Measurements from ENCODE around the gene ATP1A2.

DNA sequence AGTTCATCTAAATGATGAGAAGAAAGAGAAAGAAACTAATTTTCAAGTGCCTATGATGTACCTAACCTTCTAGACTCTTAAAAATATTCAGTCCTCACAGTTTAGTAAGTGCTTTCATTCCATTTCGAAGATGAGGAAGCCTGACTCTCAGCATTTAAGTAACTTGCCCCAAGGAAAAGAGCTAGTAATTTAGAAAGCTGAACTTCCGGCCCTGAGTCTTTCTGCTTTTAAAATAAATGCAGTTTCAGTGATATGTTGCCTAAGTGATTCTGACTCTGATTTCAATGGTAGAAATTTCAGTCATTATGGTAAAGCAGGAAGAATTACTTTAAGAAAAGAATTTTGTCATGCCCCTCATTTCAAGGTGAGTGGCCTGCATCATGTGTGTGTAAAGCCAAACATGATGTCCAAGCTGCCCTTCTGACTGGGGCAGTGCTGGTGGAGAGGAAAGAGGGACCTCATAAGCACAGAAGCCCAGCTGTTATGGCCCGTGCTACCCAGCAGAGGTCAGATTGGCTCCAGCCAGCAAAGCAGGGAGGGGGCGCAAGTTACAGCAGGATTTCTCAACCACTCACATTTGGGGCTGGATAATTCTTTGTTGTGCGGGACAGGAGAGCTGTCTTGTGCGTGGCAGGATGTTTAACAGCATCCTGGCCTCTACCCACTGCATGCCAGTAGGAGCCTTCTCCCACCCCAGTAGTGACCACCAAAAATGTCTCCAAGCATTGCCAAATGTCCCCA lies 46.6 kb downstream of the ATP1A2 start:
- TF ChIP-seq, protein P1, sequence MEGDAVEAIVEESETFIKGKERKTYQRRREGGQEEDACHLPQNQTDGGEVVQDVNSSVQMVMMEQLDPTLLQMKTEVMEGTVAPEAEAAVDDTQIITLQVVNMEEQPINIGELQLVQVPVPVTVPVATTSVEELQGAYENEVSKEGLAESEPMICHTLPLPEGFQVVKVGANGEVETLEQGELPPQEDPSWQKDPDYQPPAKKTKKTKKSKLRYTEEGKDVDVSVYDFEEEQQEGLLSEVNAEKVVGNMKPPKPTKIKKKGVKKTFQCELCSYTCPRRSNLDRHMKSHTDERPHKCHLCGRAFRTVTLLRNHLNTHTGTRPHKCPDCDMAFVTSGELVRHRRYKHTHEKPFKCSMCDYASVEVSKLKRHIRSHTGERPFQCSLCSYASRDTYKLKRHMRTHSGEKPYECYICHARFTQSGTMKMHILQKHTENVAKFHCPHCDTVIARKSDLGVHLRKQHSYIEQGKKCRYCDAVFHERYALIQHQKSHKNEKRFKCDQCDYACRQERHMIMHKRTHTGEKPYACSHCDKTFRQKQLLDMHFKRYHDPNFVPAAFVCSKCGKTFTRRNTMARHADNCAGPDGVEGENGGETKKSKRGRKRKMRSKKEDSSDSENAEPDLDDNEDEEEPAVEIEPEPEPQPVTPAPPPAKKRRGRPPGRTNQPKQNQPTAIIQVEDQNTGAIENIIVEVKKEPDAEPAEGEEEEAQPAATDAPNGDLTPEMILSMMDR (IDR thresholded peaks at IDR 0.05) = peak in 1 of 6 experiments; percentile 11
- no peak for TF ChIP-seq POLR2A (IDR thresholded peaks at IDR 0.05)
